ENCODE results near the gene ZNF668. TPM values are rescaled to one million over a fixed set of nuclear protein-coding genes. Genes with fewer than 3 reads are reported as not detected.

ZNF668 gene
- total and polyA plus RNA-seq, 2 donors (not counting 1 experiment from before 2014, with no cell fraction given): 5.8 to 12.0 TPM

DNA sequence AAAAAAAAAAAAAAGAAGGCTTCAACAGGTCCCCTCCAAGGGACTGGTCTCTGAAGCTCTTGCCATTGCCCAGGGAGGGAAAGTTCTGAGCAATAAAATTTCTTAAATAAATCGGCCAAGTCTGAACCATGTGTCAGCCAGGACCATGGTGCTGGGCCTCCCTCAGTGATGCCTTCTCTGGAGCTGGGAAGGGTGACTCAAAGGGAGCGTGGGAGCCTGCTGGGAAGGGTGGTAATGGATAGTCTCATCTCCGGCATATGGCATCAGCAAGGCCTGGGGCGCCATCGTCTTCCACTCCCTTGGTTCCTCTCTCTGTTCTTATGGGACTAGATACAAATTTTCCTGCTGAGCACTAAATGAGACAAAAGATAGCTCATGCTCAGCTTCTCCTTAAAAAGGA is 18.3 kb upstream of the ZNF668 start:
- no peaks in the 10 kb centered on the region for H3K9me3 Mint-ChIP-seq (ENCODE audit: insufficient read depth)
- Histone ChIP-seq H3K4me3 (ENCODE audit: control extremely low read depth in 1 of 5, extremely low read depth in 1 of 5, insufficient read depth in 1 of 5, low read depth in 2 of 5, low read length in 4 of 5) (no peak overlapping the region), H3K9ac (ENCODE audit: low read length) (no peak overlapping the region), H3K27me3 (replicated peaks in 1 of 4; ENCODE audit: control extremely low read depth in 1 of 4, control insufficient read depth in 3 of 4, insufficient read depth in 4 of 4, low read length in 3 of 4) (no peaks in the 10 kb centered on the region), H3K79me2 (ENCODE audit: control insufficient read depth, insufficient read depth, low read length) (peaks cover 18% of the 10 kb centered on the region), H3K27ac (ENCODE audit: low read length in 2 of 2) (no peak overlapping the region), H3K4me2 (replicated peaks; ENCODE audit: low read depth, low read length, poor library complexity, severe bottlenecking) (no peak overlapping the region), H2AFZ (ENCODE audit: insufficient read depth, low read depth, low read length, poor library complexity, severe bottlenecking) (no peak overlapping the region), H3K9me3 (ENCODE audit: control extremely low read depth in 1 of 3, control insufficient read depth in 2 of 3, insufficient read depth in 1 of 3, low read length in 2 of 3) (no peaks in the 10 kb centered on the region), H3K36me3 (replicated peaks in 1 of 2; ENCODE audit: control extremely low read depth in 1 of 2, control insufficient read depth in 1 of 2, extremely low read depth in 1 of 2, insufficient read depth in 2 of 2, low read length in 1 of 2) (peaks cover 0 to 9% of the 10 kb centered on the region in 2 experiments), H4K20me1 (ENCODE audit: control insufficient read depth, insufficient read depth, low read length, poor library complexity, severe bottlenecking) (no peaks in the 10 kb centered on the region), H3K4me1 (ENCODE audit: control insufficient read depth in 2 of 2, insufficient read depth in 2 of 2, low read length in 2 of 2) (peaks cover 14 to 31% of the 10 kb centered on the region in 2 donors)
- peak overlapping the region; percentile 41 for H3K4me3 Mint-ChIP-seq
- intact Hi-C loops (cut with micrococcal nuclease): no loop called here
- no peak for DNase-seq
- H3K4me1 Mint-ChIP-seq: peaks cover 29% of the 10 kb centered on the region
- ChIA-PET CTCF (interaction anchor here (1.3 kb wide), 1 partner anchor 19 kb away, joined by 4 read pairs; the partner anchor contains the start of genes ZNF646 and ZNF668), POLR2A (no interaction called here)
- H3K27ac Mint-ChIP-seq: peak overlapping the region; percentile 46
- WGBS (ENCODE audit: insufficient coverage): 96% methylated on average over 2 of the region's 5 CpGs
- no peak for TF ChIP-seq EZH2 (IDR thresholded peaks at IDR 0.05; ENCODE audit: borderline replicate concordance, insufficient read depth, low read depth, low read length, poor library complexity, severe bottlenecking)
- TF ChIP-seq, protein P1, sequence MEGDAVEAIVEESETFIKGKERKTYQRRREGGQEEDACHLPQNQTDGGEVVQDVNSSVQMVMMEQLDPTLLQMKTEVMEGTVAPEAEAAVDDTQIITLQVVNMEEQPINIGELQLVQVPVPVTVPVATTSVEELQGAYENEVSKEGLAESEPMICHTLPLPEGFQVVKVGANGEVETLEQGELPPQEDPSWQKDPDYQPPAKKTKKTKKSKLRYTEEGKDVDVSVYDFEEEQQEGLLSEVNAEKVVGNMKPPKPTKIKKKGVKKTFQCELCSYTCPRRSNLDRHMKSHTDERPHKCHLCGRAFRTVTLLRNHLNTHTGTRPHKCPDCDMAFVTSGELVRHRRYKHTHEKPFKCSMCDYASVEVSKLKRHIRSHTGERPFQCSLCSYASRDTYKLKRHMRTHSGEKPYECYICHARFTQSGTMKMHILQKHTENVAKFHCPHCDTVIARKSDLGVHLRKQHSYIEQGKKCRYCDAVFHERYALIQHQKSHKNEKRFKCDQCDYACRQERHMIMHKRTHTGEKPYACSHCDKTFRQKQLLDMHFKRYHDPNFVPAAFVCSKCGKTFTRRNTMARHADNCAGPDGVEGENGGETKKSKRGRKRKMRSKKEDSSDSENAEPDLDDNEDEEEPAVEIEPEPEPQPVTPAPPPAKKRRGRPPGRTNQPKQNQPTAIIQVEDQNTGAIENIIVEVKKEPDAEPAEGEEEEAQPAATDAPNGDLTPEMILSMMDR (IDR thresholded peaks at IDR 0.05): no peak
- H3K27me3 Mint-ChIP-seq: no peaks in the 10 kb centered on the region
- ATAC-seq (ENCODE audit: low read depth): no peak

- no peak for ATAC-seq (ENCODE audit: low read depth)
- H3K36me3 ChIP-seq (replicated peaks in 1 of 2; ENCODE audit: control extremely low read depth in 1 of 2, control insufficient read depth in 1 of 2, extremely low read depth in 1 of 2, insufficient read depth in 2 of 2, low read length in 1 of 2): peaks cover 0 to 10% of the 10 kb centered on the region in 2 experiments
- 100% methylated on average over 1 of the region's 2 CpGs for WGBS (ENCODE audit: insufficient coverage)
- no peak overlapping the region for H3K27ac Mint-ChIP-seq
- H4K20me1 ChIP-seq (ENCODE audit: control insufficient read depth, insufficient read depth, low read length, poor library complexity, severe bottlenecking): no peaks in the 10 kb centered on the region
- H3K4me1 ChIP-seq (ENCODE audit: control insufficient read depth in 2 of 2, insufficient read depth in 2 of 2, low read length in 2 of 2): peaks cover 11 to 23% of the 10 kb centered on the region in 2 donors
- DNase-seq: no peak
- no peaks in the 10 kb centered on the region for H3K27me3 ChIP-seq (replicated peaks in 1 of 4; ENCODE audit: control extremely low read depth in 1 of 4, control insufficient read depth in 3 of 4, insufficient read depth in 4 of 4, low read length in 3 of 4)
- peaks cover 22% of the 10 kb centered on the region for H3K4me1 Mint-ChIP-seq
- no peak overlapping the region for H3K4me3 Mint-ChIP-seq
- H3K27ac ChIP-seq (ENCODE audit: low read length in 2 of 2): no peak overlapping the region
- ChIA-PET CTCF (interaction anchor here (0.8 kb wide), 1 partner anchor 106 kb away, joined by 3 read pairs; no protein-coding TSS in a partner anchor), POLR2A (no interaction called here)
- no peak overlapping the region for H2AFZ ChIP-seq (ENCODE audit: insufficient read depth, low read depth, low read length, poor library complexity, severe bottlenecking)
- no peak overlapping the region for H3K4me3 ChIP-seq (ENCODE audit: control extremely low read depth in 1 of 5, extremely low read depth in 1 of 5, insufficient read depth in 1 of 5, low read depth in 2 of 5, low read length in 4 of 5)
- H3K4me2 ChIP-seq (replicated peaks; ENCODE audit: low read depth, low read length, poor library complexity, severe bottlenecking): no peak overlapping the region
- H3K9me3 ChIP-seq (ENCODE audit: control extremely low read depth in 1 of 3, control insufficient read depth in 2 of 3, insufficient read depth in 1 of 3, low read length in 2 of 3): no peaks in the 10 kb centered on the region
- no peak overlapping the region for H3K9ac ChIP-seq (ENCODE audit: low read length)
- H3K27me3 Mint-ChIP-seq: no peaks in the 10 kb centered on the region
- TF ChIP-seq, protein P1 (IDR thresholded peaks at IDR 0.05): no peak
- no peak for TF ChIP-seq EZH2 (IDR thresholded peaks at IDR 0.05; ENCODE audit: borderline replicate concordance, insufficient read depth, low read depth, low read length, poor library complexity, severe bottlenecking)
- H3K9me3 Mint-ChIP-seq (ENCODE audit: insufficient read depth): no peaks in the 10 kb centered on the region
- intact Hi-C loops (cut with micrococcal nuclease): no loop called here
- H3K79me2 ChIP-seq (ENCODE audit: control insufficient read depth, insufficient read depth, low read length): peaks cover 18% of the 10 kb centered on the region
Observed at GRCh38 chr16:31090540-31090939, 16.5 kb upstream of the ZNF668 start.
